K562 (cell line): Measurements from ENCODE around the gene CTXN1. TPM values are rescaled to one million over a fixed set of nuclear protein-coding genes. Genes with fewer than 3 reads are reported as not detected.

Experiments used
- CEBPZ ChIP-seq: fragments of 150-350 bp; IDR thresholded peaks from 2 replicates; pipeline ENCODE4 v1.6.1; 2014; ENCODE audit warnings: low read depth, mild to moderate bottlenecking, low read length, borderline replicate concordance
- ELK1 ChIP-seq: sonication (generic); formaldehyde crosslinking; IDR thresholded peaks from 2 replicates; pipeline ENCODE4 v1.8.1; 2022; ENCODE audit warnings: missing genetic modification reagents
- FOXM1 ChIP-seq, 2 experiments: fragments of 450-650 bp in 1 of 2; sonication (generic) in 1 of 2; formaldehyde crosslinking in 1 of 2; IDR thresholded peaks; 2 replicates each; pipeline versions ENCODE4 v1.6.1 to v1.9.0; 2017 to 2022; ENCODE audit warnings: low read depth in 2 of 2, mild to moderate bottlenecking in 2 of 2, missing genetic modification reagents in 1 of 2, moderate library complexity in 1 of 2
- HDAC1 ChIP-seq, 2 experiments: fragments of 450-650 bp; IDR thresholded peaks; 2 replicates each; pipeline ENCODE4 v1.6.1; 2016 to 2017; ENCODE audit warnings: inconsistent platforms in 1 of 2, mild to moderate bottlenecking in 1 of 2, moderate library complexity in 1 of 2
- HMBOX1 ChIP-seq: sonication (generic); IDR thresholded peaks from 2 replicates; pipeline ENCODE4 v1.6.1; 2016
- MIER1 ChIP-seq: fragments of 450-650 bp; IDR thresholded peaks from 2 replicates; pipeline ENCODE4 v1.6.1; 2016; ENCODE audit warnings: antibody characterized with exemption, mild to moderate bottlenecking, low read depth
- RAD21 ChIP-seq, 2 experiments: fragments of 250-450 bp in 1 of 2; fragments of 450-650 bp in 1 of 2; sonication (Bioruptor Pico) in 1 of 2; formaldehyde crosslinking in 1 of 2; IDR thresholded peaks in 1 of 2; conservative IDR thresholded peaks in 1 of 2; 2 replicates each; pipeline versions ENCODE4 v1.4.0 to v1.8.0; 2020 to 2022; ENCODE audit warnings: mild to moderate bottlenecking in 2 of 2, moderate library complexity in 1 of 2
- RBM14 ChIP-seq: fragments of 200-400 bp; formaldehyde crosslinking; IDR thresholded peaks from 2 replicates; pipeline ENCODE4 v1.6.1; 2018; ENCODE audit warnings: low read depth, mild to moderate bottlenecking, low read length, moderate library complexity, borderline replicate concordance; ENCODE audit not compliant: insufficient read depth
- RCOR1 ChIP-seq, 2 experiments: IDR thresholded peaks; 2 replicates each; pipeline ENCODE4 v1.6.1; 2012; ENCODE audit warnings: low read depth in 2 of 2, low read length in 2 of 2, borderline replicate concordance in 1 of 2, improper control_type of control experiment in 1 of 2
- SIN3A ChIP-seq, 2 experiments: fragments of 150-350 bp in 1 of 2; IDR thresholded peaks; 2 replicates each; pipeline ENCODE4 v1.6.1; 2011 to 2016; ENCODE audit warnings: borderline replicate concordance in 2 of 2, low read depth in 2 of 2, low read length in 2 of 2, mild to moderate bottlenecking in 2 of 2, moderate library complexity in 2 of 2; ENCODE audit not compliant: control insufficient read depth in 1 of 2
- SMARCA5 ChIP-seq: fragments of 450-650 bp; IDR thresholded peaks from 2 replicates; pipeline ENCODE4 v1.6.1; 2016
- SMARCB1 ChIP-seq: IDR thresholded peaks from 2 replicates; pipeline ENCODE4 v1.6.1; 2011; ENCODE audit warnings: improper control_type of control experiment, low read depth; ENCODE audit not compliant: insufficient read length
- SMARCE1 ChIP-seq: fragments of 450-650 bp; IDR thresholded peaks from 2 replicates; pipeline ENCODE4 v1.7.1; 2016; ENCODE audit warnings: mild to moderate bottlenecking
- SREBF1 ChIP-seq: fragments of 150-350 bp; IDR thresholded peaks from 2 replicates; pipeline ENCODE4 v1.6.1; 2014; ENCODE audit warnings: antibody characterized with exemption, low read depth, low read length, borderline replicate concordance
- TAL1 ChIP-seq: fragments of 450-650 bp; IDR thresholded peaks from 2 replicates; pipeline ENCODE4 v1.6.1; 2016; ENCODE audit warnings: mild to moderate bottlenecking
- WHSC1 ChIP-seq: IDR thresholded peaks from one replicate; pipeline ENCODE4 v1.6.1; 2012; ENCODE audit warnings: low read length, control low read depth, inconsistent platforms
- ZNF143 ChIP-seq: sonication (generic); formaldehyde crosslinking; IDR thresholded peaks from 2 replicates; pipeline ENCODE4 v1.9.0; 2022; ENCODE audit warnings: mild to moderate bottlenecking, missing genetic modification reagents
- ZNF445 ChIP-seq: fragments of 250-450 bp; sonication (Bioruptor Pico); IDR thresholded peaks from 2 replicates; pipeline ENCODE4 v1.4.0; 2020; ENCODE audit warnings: low read depth, mild to moderate bottlenecking, moderate library complexity
- polyA plus RNA-seq, 8 experiments: library from polyadenylated mRNA; depleted of rRNA in 4 of 8; stranded (reverse) in 5 of 8; unstranded in 3 of 8; fragments of >200 nt; fragmentation: Nextera tagmentation in 2 of 8; fragmentation: Illumina TruSeq in 1 of 8; extraction: Ambion mirVana in 2 of 8; extraction: Trizol in 1 of 8; gene quantifications; 2 replicates each; pipeline versions ENCODE4 v1.2.1 to v1.2.3, GENCODE V29; 2011 to 2014; ENCODE audit warnings: inconsistent platforms in 1 of 8, missing spikeins in 1 of 8
- total RNA-seq, 7 experiments: library from RNA; depleted of rRNA in 6 of 7; stranded (reverse); fragments of >200 nt in 6 of 7; fragmentation: Illumina TruSeq in 2 of 7; extraction: Trizol in 2 of 7; gene quantifications; 2 replicates each; pipeline versions ENCODE4 v1.2.1 to v1.2.3, GENCODE V29; 2011 to 2021; ENCODE audit warnings: low replicate concordance in 1 of 7
- TF ChIP-seq, protein P1 (sequence below), 2 experiments: fragments of 450-650 bp; conservative IDR thresholded peaks; 2 replicates each; pipeline ENCODE4 v1.6.1; 2017; ENCODE audit warnings: mild to moderate bottlenecking in 2 of 2, moderate library complexity in 2 of 2

The CTXN1 gene
- total and polyA plus RNA-seq, 9 of the 15 experiments (the other 6 are each of a cell fraction or from before 2014, with no cell fraction given): 0.15 to 37.4 (median 1.8) TPM; not detected in 2

- no peak for TF ChIP-seq ELK1 (CRISPR knock-in tag)
- TF ChIP-seq SREBF1: no peak
- TF ChIP-seq ZNF445 (CRISPR knock-in tag): no peak
- peak; percentile 49; the same call in 1 of the 2 replicates for TF ChIP-seq MIER1
- peak in 1 of 2 experiments; percentile 76; a peak in 1 of 4 replicates for TF ChIP-seq HDAC1 (IDR thresholded peaks at IDR 0.05)
- TF ChIP-seq SMARCA5: peak; percentile 77
- TF ChIP-seq WHSC1: no peak
- TF ChIP-seq CEBPZ: no peak
- TF ChIP-seq HMBOX1: 0 out of 2 replicates have a peak, but pooled peaks have one; percentile 17
- peak in 1 of 2 experiments; percentile 70; a peak in 2 of 4 replicates for TF ChIP-seq SIN3A (IDR thresholded peaks at IDR 0.05; ENCODE audit: borderline replicate concordance in 2 of 2, control insufficient read depth in 1 of 2, low read depth in 2 of 2, low read length in 2 of 2)
- TF ChIP-seq ZNF143 (CRISPR knock-in tag): peak; percentile 12; the same call in 1 of the 2 replicates
- TF ChIP-seq, protein P1, sequence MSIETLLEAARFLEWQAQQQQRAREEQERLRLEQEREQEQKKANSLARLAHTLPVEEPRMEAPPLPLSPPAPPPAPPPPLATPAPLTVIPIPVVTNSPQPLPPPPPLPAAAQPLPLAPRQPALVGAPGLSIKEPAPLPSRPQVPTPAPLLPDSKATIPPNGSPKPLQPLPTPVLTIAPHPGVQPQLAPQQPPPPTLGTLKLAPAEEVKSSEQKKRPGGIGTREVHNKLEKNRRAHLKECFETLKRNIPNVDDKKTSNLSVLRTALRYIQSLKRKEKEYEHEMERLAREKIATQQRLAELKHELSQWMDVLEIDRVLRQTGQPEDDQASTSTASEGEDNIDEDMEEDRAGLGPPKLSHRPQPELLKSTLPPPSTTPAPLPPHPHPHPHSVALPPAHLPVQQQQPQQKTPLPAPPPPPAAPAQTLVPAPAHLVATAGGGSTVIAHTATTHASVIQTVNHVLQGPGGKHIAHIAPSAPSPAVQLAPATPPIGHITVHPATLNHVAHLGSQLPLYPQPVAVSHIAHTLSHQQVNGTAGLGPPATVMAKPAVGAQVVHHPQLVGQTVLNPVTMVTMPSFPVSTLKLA (conservative IDR thresholded peaks at IDR 0.05): peak; percentile 88 to 89
- no peak for TF ChIP-seq TAL1
- TF ChIP-seq FOXM1 (IDR thresholded peaks at IDR 0.05; ENCODE audit: low read depth): no peak
- TF ChIP-seq FOXM1 (CRISPR knock-in tag; IDR thresholded peaks at IDR 0.05; ENCODE audit: low read depth): no peak
- TF ChIP-seq SMARCE1: peak; percentile 43; the same call in 1 of the 2 replicates
- peak in 1 of 2 experiments; percentile 54; a peak in 1 of 4 replicates for TF ChIP-seq RCOR1 (IDR thresholded peaks at IDR 0.05; ENCODE audit: borderline replicate concordance in 1 of 2, low read depth in 2 of 2, low read length in 2 of 2)
- no peak for TF ChIP-seq SMARCB1
- no peak for TF ChIP-seq RBM14
- TF ChIP-seq RAD21 (CRISPR knock-in tag; conservative IDR thresholded peaks at IDR 0.05 in 1 of 2, IDR thresholded peaks at IDR 0.05 in 1 of 2): peak; percentile 70 to 81
These were observed 18.3 kb upstream of the CTXN1 start (continued) for GRCh38 chr19:7944177-7944761.
